ENCODE measurements around the gene PTGER4. TPM values are rescaled to one million over a fixed set of nuclear protein-coding genes. Genes with fewer than 3 reads are reported as not detected.

Gene PTGER4
- total RNA-seq, 1 experiment from 2014 or later: 27.6 TPM

DNA sequence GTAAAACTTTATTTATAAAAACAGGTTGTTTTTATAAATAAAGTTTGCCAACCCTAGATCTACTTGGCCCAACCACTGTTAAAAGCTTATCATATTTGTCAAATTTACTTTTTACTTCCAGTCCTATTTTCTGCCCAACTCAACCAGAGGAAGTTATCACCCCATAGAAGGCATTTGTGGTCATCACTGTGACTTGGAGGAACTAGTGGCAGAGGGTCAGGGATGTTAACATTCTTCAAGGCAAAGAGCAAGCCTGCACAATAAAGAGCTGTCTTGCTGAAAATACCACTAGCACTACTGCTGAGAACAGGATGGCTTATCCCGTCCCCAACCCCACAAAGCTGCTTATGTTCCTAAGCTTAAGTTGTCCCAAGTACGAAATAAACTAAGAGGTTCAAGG lies 53.7 kb downstream of the PTGER4 start:
- Histone ChIP-seq H3K4me1 (replicated peaks) (peaks cover 20% of the 10 kb centered on the region), H3K36me3 (0 out of 2 replicates have a peak, but pooled peaks cover 5% of the 10 kb centered on the region), H3K9me3 (replicated peaks) (no peaks in the 10 kb centered on the region), H3K4me3 (no peak overlapping the region), H3K27me3 (replicated peaks) (no peaks in the 10 kb centered on the region), H3K27ac (no peak overlapping the region)
- DNase-seq (ENCODE audit: low read depth in 1 of 2, low spot score in 2 of 2): no peak

DNA sequence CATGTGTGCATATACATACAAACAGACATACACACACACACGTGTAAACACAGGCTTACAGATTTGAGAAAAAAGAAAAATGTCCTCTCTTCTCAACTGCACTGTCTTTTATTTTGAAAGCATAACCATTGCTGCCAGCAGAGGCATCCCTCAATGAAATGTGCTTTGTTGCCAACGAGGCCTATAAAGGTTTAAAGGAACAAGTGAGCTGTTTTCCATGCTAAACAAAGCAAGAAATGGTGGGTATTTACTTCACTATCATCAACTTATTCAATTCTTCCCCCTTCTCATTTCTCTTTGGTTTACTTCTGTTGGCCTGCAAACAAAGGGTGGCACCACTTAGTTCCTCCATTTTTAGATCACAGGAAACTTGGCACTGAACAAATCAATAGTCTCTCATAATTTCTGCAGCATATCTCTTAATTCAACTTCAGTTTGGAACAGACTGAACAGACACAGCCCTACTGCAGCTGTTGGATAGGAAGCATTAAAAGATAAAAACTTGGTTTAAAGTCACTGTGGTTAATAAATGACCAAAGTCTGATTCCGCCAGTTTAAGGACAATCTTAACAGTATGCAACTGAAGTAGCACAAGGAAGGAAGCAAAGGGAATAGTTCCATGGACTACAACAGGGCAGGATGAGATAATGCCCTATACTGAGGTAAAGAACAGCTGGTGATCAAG lies 54.3 kb downstream of the PTGER4 start:
- no peak overlapping the region for H3K27ac ChIP-seq
- no peaks in the 10 kb centered on the region for H3K36me3 ChIP-seq
- H3K27me3 ChIP-seq (replicated peaks): no peaks in the 10 kb centered on the region
- no peaks in the 10 kb centered on the region for H3K9me3 ChIP-seq (replicated peaks)
- H3K4me1 ChIP-seq (replicated peaks): peaks cover 20% of the 10 kb centered on the region
- no peak for DNase-seq (ENCODE audit: low read depth in 1 of 2, low spot score in 2 of 2)
- no peak overlapping the region for H3K4me3 ChIP-seq

- no peak overlapping the region for H3K4me3 ChIP-seq
- H3K9me3 ChIP-seq (replicated peaks): 0 out of 2 replicates have a peak, but pooled peaks cover 2% of the 10 kb centered on the region
- peaks cover 20% of the 10 kb centered on the region for H3K4me1 ChIP-seq (replicated peaks)
- H3K27ac ChIP-seq: peak overlapping the region; percentile 47; the same call in 1 of the 2 replicates
- no peaks in the 10 kb centered on the region for H3K27me3 ChIP-seq (replicated peaks)
- H3K36me3 ChIP-seq: peaks cover 5% of the 10 kb centered on the region; the same call in 1 of the 2 replicates
- DNase-seq (ENCODE audit: low read depth in 1 of 2, low spot score in 2 of 2): peak in 1 of 2 experiments; percentile 34
These were observed 55.3 kb downstream of the PTGER4 start for GRCh38 chr5:40734986-40735385.

GRCh38 chr5:40735609-40736008 lies 55.9 kb downstream of the PTGER4 start:
- no peak overlapping the region for H3K4me3 ChIP-seq
- peaks cover 20% of the 10 kb centered on the region for H3K4me1 ChIP-seq (replicated peaks)
- peaks cover 8% of the 10 kb centered on the region for H3K36me3 ChIP-seq
- no peak for DNase-seq (ENCODE audit: low read depth in 1 of 2, low spot score in 2 of 2)
- peak overlapping the region; percentile 47 for H3K27ac ChIP-seq
- H3K27me3 ChIP-seq (replicated peaks): no peaks in the 10 kb centered on the region
- H3K9me3 ChIP-seq (replicated peaks): 0 out of 2 replicates have a peak, but pooled peaks cover 2% of the 10 kb centered on the region

DNA sequence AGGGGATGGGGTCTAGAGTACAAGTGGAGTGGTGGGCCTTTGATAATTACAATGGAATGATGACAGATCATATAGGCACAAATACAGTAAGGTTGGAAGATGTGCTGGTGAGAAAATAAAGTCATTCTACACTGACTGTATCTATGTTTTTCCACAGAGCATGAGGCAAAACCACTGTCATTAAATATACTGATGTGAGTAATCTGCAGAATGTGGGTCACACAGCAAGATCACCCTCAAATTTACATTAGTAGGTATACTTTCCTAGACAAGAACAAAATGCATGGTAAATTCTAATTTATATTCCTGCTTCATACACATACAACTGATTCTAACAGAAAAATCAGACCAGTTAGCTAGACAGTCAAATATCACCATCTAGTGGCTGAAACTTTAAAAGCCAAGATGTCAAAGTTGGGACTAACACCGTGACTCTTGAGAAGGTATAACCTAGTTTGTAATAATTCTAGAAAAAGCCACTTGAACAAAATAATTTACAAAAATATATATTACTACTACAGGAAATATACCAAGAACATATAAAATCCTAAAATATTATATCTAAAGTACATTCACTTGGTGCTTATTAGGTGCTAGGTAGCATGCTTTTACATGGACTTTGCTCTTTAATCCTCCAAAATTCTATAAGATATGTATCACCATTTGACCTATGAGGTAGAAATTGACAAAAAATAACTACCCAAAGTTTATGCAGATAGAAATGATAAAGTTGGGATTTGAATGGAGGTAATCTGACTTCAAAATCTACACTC lies 56.6 kb downstream of the PTGER4 start:
- H3K27me3 ChIP-seq (replicated peaks): no peaks in the 10 kb centered on the region
- peaks cover 15% of the 10 kb centered on the region for H3K36me3 ChIP-seq
- peaks cover 20% of the 10 kb centered on the region for H3K4me1 ChIP-seq (replicated peaks)
- peak in 1 of 2 experiments; percentile 68 for DNase-seq (ENCODE audit: low read depth in 1 of 2, low spot score in 2 of 2)
- H3K27ac ChIP-seq: peak overlapping the region; percentile 47; the same call in 1 of the 2 replicates
- H3K9me3 ChIP-seq (replicated peaks): 0 out of 2 replicates have a peak, but pooled peaks cover 2% of the 10 kb centered on the region
- no peak overlapping the region for H3K4me3 ChIP-seq

- Histone ChIP-seq H3K9me3 (replicated peaks) (0 out of 2 replicates have a peak, but pooled peaks cover 2% of the 10 kb centered on the region), H3K27me3 (replicated peaks) (no peaks in the 10 kb centered on the region), H3K4me1 (replicated peaks) (peaks cover 20% of the 10 kb centered on the region), H3K4me3 (no peak overlapping the region), H3K27ac (no peak overlapping the region), H3K36me3 (peaks cover 19% of the 10 kb centered on the region)
- no peak for DNase-seq (ENCODE audit: low read depth in 1 of 2, low spot score in 2 of 2)
These were observed 58.8 kb downstream of the PTGER4 start for GRCh38 chr5:40738502-40738901.

Other genes with a start within 250 kb of the PTGER4 start
- 19.1 and 19.4 TPM in 2 replicates for gene TTC33, start 76.0 kb downstream of the PTGER4 start, total RNA-seq (2014; rRNA removed; shearing (Covaris generic))
- gene PRKAA1, start 118.5 kb downstream of the PTGER4 start, total RNA-seq (2014; rRNA removed; shearing (Covaris generic)): 106 and 113 TPM in 2 replicates
- 145 and 281 TPM in 2 replicates for gene RPL37, start 155.3 kb downstream of the PTGER4 start, total RNA-seq (2014; rRNA removed; shearing (Covaris generic))
- gene CARD6, start 161.5 kb downstream of the PTGER4 start, total RNA-seq (2014; rRNA removed; shearing (Covaris generic)): 4.3 and 6.6 TPM in 2 replicates
- not detected in 2 replicates for gene C7, start 229.6 kb downstream of the PTGER4 start, total RNA-seq (2014; rRNA removed; shearing (Covaris generic))

All from SJSA1 (cell line).